ENCODE measurements around the gene MMP13. TPM values are rescaled to one million over a fixed set of nuclear protein-coding genes. Genes with fewer than 3 reads are reported as not detected.
"Not testable (repeated sequence)": the region's sequence is repeated elsewhere in the genome, so short reads cannot be mapped to it uniquely, and the experiment has no call there.

Gene MMP13
- total RNA-seq, 4 donors from 2014 or later = 2.7 TPM; not detected in 3

GRCh38 chr11:102911758-102912481 lies 43.6 kb downstream of the MMP13 start:
- no peak for TF ChIP-seq POLR2A (IDR thresholded peaks at IDR 0.05)
- TF ChIP-seq, protein P1, sequence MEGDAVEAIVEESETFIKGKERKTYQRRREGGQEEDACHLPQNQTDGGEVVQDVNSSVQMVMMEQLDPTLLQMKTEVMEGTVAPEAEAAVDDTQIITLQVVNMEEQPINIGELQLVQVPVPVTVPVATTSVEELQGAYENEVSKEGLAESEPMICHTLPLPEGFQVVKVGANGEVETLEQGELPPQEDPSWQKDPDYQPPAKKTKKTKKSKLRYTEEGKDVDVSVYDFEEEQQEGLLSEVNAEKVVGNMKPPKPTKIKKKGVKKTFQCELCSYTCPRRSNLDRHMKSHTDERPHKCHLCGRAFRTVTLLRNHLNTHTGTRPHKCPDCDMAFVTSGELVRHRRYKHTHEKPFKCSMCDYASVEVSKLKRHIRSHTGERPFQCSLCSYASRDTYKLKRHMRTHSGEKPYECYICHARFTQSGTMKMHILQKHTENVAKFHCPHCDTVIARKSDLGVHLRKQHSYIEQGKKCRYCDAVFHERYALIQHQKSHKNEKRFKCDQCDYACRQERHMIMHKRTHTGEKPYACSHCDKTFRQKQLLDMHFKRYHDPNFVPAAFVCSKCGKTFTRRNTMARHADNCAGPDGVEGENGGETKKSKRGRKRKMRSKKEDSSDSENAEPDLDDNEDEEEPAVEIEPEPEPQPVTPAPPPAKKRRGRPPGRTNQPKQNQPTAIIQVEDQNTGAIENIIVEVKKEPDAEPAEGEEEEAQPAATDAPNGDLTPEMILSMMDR (IDR thresholded peaks at IDR 0.05) = no peak
- 76 to 81% methylated on average over 13 of the region's 13 CpGs for WGBS, 2 donors

DNA sequence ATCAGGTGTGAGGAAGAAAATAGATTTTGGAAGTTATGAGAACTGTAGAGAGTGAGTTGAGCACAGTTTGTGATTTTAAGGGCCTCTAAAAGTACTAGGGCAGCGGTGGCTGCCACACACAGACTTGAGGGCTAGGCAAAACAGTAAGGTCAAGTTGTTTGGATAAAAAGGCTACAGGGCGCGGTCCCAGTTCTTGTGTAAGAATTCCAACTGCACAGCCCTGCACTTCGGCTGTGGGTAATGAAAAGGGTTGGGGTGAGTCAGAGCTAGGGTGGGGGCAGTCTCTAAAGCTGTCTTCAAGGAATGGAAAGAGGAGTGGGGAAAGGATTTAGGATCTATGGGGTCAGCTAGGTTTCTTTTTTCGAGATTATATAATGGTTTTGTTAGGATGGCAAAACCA lies 49.7 kb downstream of the MMP13 start:
- DNase-seq (ENCODE audit: low spot score in 2 of 2); H3K4me3 ChIP-seq (ENCODE audit: low read depth, poor library complexity, severe bottlenecking); intact Hi-C loops (cut with DNase I; ENCODE audit: low total_unique reads): not testable (repeated sequence)
- WGBS, 2 donors = 79 to 80% methylated on average over 5 of the region's 5 CpGs

More at GRCh38 chr11:102911758-102912481, 43.6 kb downstream of the MMP13 start:
- intact Hi-C loops (cut with DNase I; ENCODE audit: low total_unique reads) = no loop called here
- H3K4me3 ChIP-seq (ENCODE audit: low read depth, poor library complexity, severe bottlenecking) = no peak overlapping the region
- peak in 1 of 2 donors; percentile 24 for DNase-seq (ENCODE audit: low spot score in 2 of 2)

GRCh38 chr11:102903895-102904294 lies 51.6 kb downstream of the MMP13 start:
- 66 to 71% methylated on average over 5 of the region's 5 CpGs for WGBS, 2 donors
- intact Hi-C loops (cut with DNase I; ENCODE audit: low total_unique reads); DNase-seq (ENCODE audit: low spot score in 2 of 2); H3K4me3 ChIP-seq (ENCODE audit: low read depth, poor library complexity, severe bottlenecking): not testable (repeated sequence)

- DNase-seq (ENCODE audit: low spot score in 2 of 2) = no peak
- no peak for TF ChIP-seq POLR2A (IDR thresholded peaks at IDR 0.05)
- TF ChIP-seq, protein P1 (IDR thresholded peaks at IDR 0.05) = no peak
- no peak overlapping the region for H3K4me3 ChIP-seq (ENCODE audit: low read depth, poor library complexity, severe bottlenecking)
- intact Hi-C loops (cut with DNase I; ENCODE audit: low total_unique reads) = no loop called here
- WGBS, 2 donors = 49 to 62% methylated on average over 2 of the region's 2 CpGs
Observed at GRCh38 chr11:102900346-102900745, 55.2 kb downstream of the MMP13 start.

Other genes with a start within 250 kb of the MMP13 start
- gene MMP27, start 250.0 kb downstream of the MMP13 start, total RNA-seq = 1 to 10 TPM in 1 of 4 donors, under 1 TPM in 3; 0.20 to 1.7 (median 0.26) TPM
- 1 to 10 TPM in 1 of 4 donors, under 1 TPM in 1, not detected in 2; 0.15 to 1.1 TPM for gene MMP8, start 230.8 kb downstream of the MMP13 start, total RNA-seq
- gene MMP10, start 175.1 kb downstream of the MMP13 start, total RNA-seq = not detected
- gene MMP1, start 157.6 kb downstream of the MMP13 start, total RNA-seq = not detected
- gene MMP3, start 112.1 kb downstream of the MMP13 start, total RNA-seq = 100 to 1,000 TPM in 1 of 4 donors, 10 to 100 TPM in 1, 1 to 10 TPM in 1, under 1 TPM in 1; 0.84 to 520 (median 49.0) TPM
- under 1 TPM in 1 of 4 donors, not detected in 3; 0.59 TPM for gene MMP12, start 80.8 kb downstream of the MMP13 start, total RNA-seq
- 10 to 100 TPM; 31.8 to 64.5 (median 47.7) TPM for gene DCUN1D5, start 136.4 kb upstream of the MMP13 start, total RNA-seq
- gene DYNC2H1, start 153.7 kb upstream of the MMP13 start, total RNA-seq = 10 to 100 TPM in 3 of 4 donors, 1 to 10 TPM in 1; 8.9 to 25.8 (median 13.8) TPM